Liver (tissue), 9 donors: ENCODE results near the gene FCER1A. TPM values are rescaled to one million over a fixed set of nuclear protein-coding genes. Genes with fewer than 3 reads are reported as not detected.

ENCODE experiments used
- DNase-seq: peaks from one replicate; pipeline ENCODE4 v3.0.0-alpha.2; 2017; ENCODE audit warnings: low spot score
- H3K27ac ChIP-seq, 2 donors: one replicate each; pipeline ENCODE4 v1.7.0; 2013; ENCODE audit warnings: inconsistent platforms in 2 of 2, low read length in 2 of 2, control low read depth in 1 of 2, low read depth in 1 of 2, mild to moderate bottlenecking in 1 of 2
- H3K27me3 ChIP-seq, 4 donors: one replicate each; pipeline versions ENCODE4 v1.6.1 to v1.7.0; 2013; ENCODE audit warnings: low read length in 3 of 4, inconsistent platforms in 1 of 4, mild to moderate bottlenecking in 1 of 4, moderate library complexity in 1 of 4; ENCODE audit not compliant: control insufficient read depth in 4 of 4, insufficient read depth in 4 of 4
- H3K36me3 ChIP-seq, 4 donors: one replicate each; pipeline versions ENCODE4 v1.6.1 to v1.7.0; 2013; ENCODE audit warnings: low read length in 3 of 4, mild to moderate bottlenecking in 3 of 4, low read depth in 1 of 4, moderate library complexity in 1 of 4; ENCODE audit not compliant: control insufficient read depth in 4 of 4, insufficient read depth in 3 of 4
- H3K4me1 ChIP-seq, 4 donors: one replicate each; pipeline versions ENCODE4 v1.6.1 to v1.7.0; 2013; ENCODE audit warnings: low read length in 3 of 4, mild to moderate bottlenecking in 3 of 4, moderate library complexity in 1 of 4; ENCODE audit not compliant: control insufficient read depth in 4 of 4, insufficient read depth in 4 of 4
- H3K4me3 ChIP-seq, 3 donors: one replicate each; pipeline versions ENCODE4 v1.6.1 to v1.7.0; 2013; ENCODE audit warnings: low read length in 3 of 3, control low read depth in 1 of 3, low read depth in 1 of 3, mild to moderate bottlenecking in 1 of 3
- H3K9ac ChIP-seq, 2 donors: one replicate each; pipeline ENCODE4 v1.7.0; 2013; ENCODE audit warnings: low read length in 2 of 2, mild to moderate bottlenecking in 2 of 2, moderate library complexity in 2 of 2, control low read depth in 1 of 2, low read depth in 1 of 2
- H3K9me3 ChIP-seq, 4 donors: one replicate each; pipeline versions ENCODE4 v1.6.1 to v1.7.0; 2013; ENCODE audit warnings: low read length in 3 of 4; ENCODE audit not compliant: control insufficient read depth in 4 of 4
- EGR1 ChIP-seq, 2 donors: IDR thresholded peaks; 2 replicates each; pipeline ENCODE4 v1.6.1; 2016 to 2018; ENCODE audit warnings: antibody characterized with exemption in 2 of 2, low read depth in 2 of 2
- FOXA1 ChIP-seq: IDR thresholded peaks from 2 replicates; pipeline ENCODE4 v1.6.1; 2016; ENCODE audit warnings: antibody characterized with exemption
- FOXA2 ChIP-seq: IDR thresholded peaks from 2 replicates; pipeline ENCODE4 v1.6.1; 2016; ENCODE audit warnings: antibody characterized with exemption
- GABPA ChIP-seq, 2 donors: IDR thresholded peaks in 1 of 2; conservative IDR thresholded peaks in 1 of 2; 2 replicates each; pipeline ENCODE4 v1.6.1; 2016; ENCODE audit warnings: antibody characterized with exemption in 2 of 2, mild to moderate bottlenecking in 1 of 2, moderate library complexity in 1 of 2
- HNF4A ChIP-seq, 2 donors: conservative IDR thresholded peaks; 2 replicates each; pipeline ENCODE4 v1.6.1; 2016; ENCODE audit warnings: antibody characterized with exemption in 2 of 2, mild to moderate bottlenecking in 2 of 2
- HNF4G ChIP-seq: IDR thresholded peaks from 2 replicates; pipeline ENCODE4 v1.6.1; 2016; ENCODE audit warnings: antibody characterized with exemption
- JUND ChIP-seq, 2 donors: IDR thresholded peaks; 2 replicates each; pipeline ENCODE4 v1.6.1; 2016; ENCODE audit warnings: antibody characterized with exemption in 2 of 2
- NR2F2 ChIP-seq: IDR thresholded peaks from 2 replicates; pipeline ENCODE4 v1.6.1; 2016; ENCODE audit warnings: antibody characterized with exemption
- RAD21 ChIP-seq, 2 donors: IDR thresholded peaks; 2 replicates each; pipeline ENCODE4 v1.6.1; 2016; ENCODE audit warnings: antibody characterized with exemption in 2 of 2, mild to moderate bottlenecking in 2 of 2
- RXRA ChIP-seq, 2 donors: IDR thresholded peaks; 2 replicates each; pipeline ENCODE4 v1.6.1; 2017 to 2018; ENCODE audit warnings: antibody characterized with exemption in 2 of 2, mild to moderate bottlenecking in 1 of 2
- SP1 ChIP-seq: IDR thresholded peaks from 2 replicates; pipeline ENCODE4 v1.6.1; 2018; ENCODE audit warnings: antibody characterized with exemption, mild to moderate bottlenecking
- TAF1 ChIP-seq: conservative IDR thresholded peaks from 2 replicates; pipeline ENCODE4 v1.6.1; 2016; ENCODE audit warnings: antibody characterized with exemption, mild to moderate bottlenecking
- YY1 ChIP-seq: IDR thresholded peaks from 2 replicates; pipeline ENCODE4 v1.6.1; 2016; ENCODE audit warnings: antibody characterized with exemption, mild to moderate bottlenecking
- WGBS: extraction: QIAGEN DNeasy Blood & Tissue Kit; methylation state at CpG from one replicate; pipeline ENCODE4 v1.1.7; 2013; 5-methylcytosine and 5-hydroxymethylcytosine counted together
- polyA plus RNA-seq, 2 donors: library from polyadenylated mRNA; stranded (reverse) in 1 of 2; unstranded in 1 of 2; fragments of 200-250 nt in 1 of 2; fragments of >200 nt in 1 of 2; fragmentation: Nextera tagmentation in 1 of 2; extraction: Ambion mirVana in 1 of 2; gene quantifications; one replicate each; pipeline versions ENCODE4 v1.2.1 to v1.2.3, GENCODE V29; 2013 to 2015
- total RNA-seq, 2 donors: library from RNA; depleted of rRNA; stranded (reverse); fragments of >200 nt; gene quantifications; one replicate each; pipeline ENCODE4 v1.2.3, GENCODE V29; 2014
- TF ChIP-seq, protein P1 (sequence below): IDR thresholded peaks from 2 replicates; pipeline ENCODE4 v1.6.1; 2016; ENCODE audit warnings: antibody characterized with exemption
- TF ChIP-seq, protein P2 (sequence below): fragments of 150-350 bp; IDR thresholded peaks from 2 replicates; pipeline ENCODE4 v1.5.1; 2017; ENCODE audit warnings: improper control_type of control experiment, low read depth, low read length; ENCODE audit not compliant: missing input control
- TF ChIP-seq, protein P3 (sequence below): IDR thresholded peaks from 2 replicates; pipeline ENCODE4 v1.6.1; 2016; ENCODE audit warnings: antibody characterized with exemption, mild to moderate bottlenecking
- TF ChIP-seq, protein P4 (sequence below): IDR thresholded peaks from 2 replicates; pipeline ENCODE4 v1.6.1; 2016; ENCODE audit warnings: antibody characterized with exemption
- TF ChIP-seq, protein P5 (sequence below): IDR thresholded peaks from 2 replicates; pipeline ENCODE4 v1.6.1; 2016; ENCODE audit warnings: antibody characterized with exemption
- donor health status: healthy.
- donor health status: healthy.
- donor health status: healthy.
- donor health status: healthy.
- donor health status: healthy.

FCER1A gene
- total RNA-seq (1 to 10 TPM in 1 of 2 donors, under 1 TPM in 1; 0.08 to 3.5 TPM), polyA plus RNA-seq (under 1 TPM in 1 of 2 donors, not detected in 1; 0.48 TPM)

DNA sequence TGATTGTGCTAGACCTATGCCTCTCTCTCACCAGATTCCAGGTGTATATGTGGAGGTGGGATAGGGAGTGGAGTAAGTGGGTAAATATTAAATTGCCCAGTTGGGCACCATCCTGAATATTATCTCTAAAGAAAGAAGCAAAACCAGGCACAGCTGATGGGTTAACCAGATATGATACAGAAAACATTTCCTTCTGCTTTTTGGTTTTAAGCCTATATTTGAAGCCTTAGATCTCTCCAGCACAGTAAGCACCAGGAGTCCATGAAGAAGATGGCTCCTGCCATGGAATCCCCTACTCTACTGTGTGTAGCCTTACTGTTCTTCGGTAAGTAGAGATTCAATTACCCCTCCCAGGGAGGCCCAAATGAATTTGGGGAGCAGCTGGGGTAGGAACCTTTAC lies at the start of gene FCER1A:
TSS of gene FCER1A (plus strand) at position 242 of the 400 bp plus-strand sequence. CDS start at position 271, 29 bp downstream.
- no peak within 1 kb of the TSS for H3K27ac ChIP-seq
- H3K4me1 ChIP-seq: no peaks in the 10 kb centered on the region
- no peak within 1 kb of the TSS for H3K9ac ChIP-seq
- no peaks in the 10 kb centered on the region for H3K27me3 ChIP-seq
- H3K9me3 ChIP-seq: no peaks in the 10 kb centered on the region
- 88% methylated on average over 1 of the region's 1 CpG for WGBS
- no peak within 1 kb of the TSS for H3K4me3 ChIP-seq
- DNase-seq: no peak
- no peaks in the 10 kb centered on the region for H3K36me3 ChIP-seq
- TF ChIP-seq HNF4A (conservative IDR thresholded peaks at IDR 0.05): no peak
- no peak for TF ChIP-seq YY1
- TF ChIP-seq SP1: no peak
- TF ChIP-seq, protein P1, sequence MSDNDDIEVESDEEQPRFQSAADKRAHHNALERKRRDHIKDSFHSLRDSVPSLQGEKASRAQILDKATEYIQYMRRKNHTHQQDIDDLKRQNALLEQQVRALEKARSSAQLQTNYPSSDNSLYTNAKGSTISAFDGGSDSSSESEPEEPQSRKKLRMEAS: no peak
- no peak for TF ChIP-seq TAF1
- no peak for TF ChIP-seq RAD21 (IDR thresholded peaks at IDR 0.05)
- no peak for TF ChIP-seq GABPA (IDR thresholded peaks at IDR 0.05 in 1 of 2, conservative IDR thresholded peaks at IDR 0.05 in 1 of 2)
- TF ChIP-seq, protein P2, sequence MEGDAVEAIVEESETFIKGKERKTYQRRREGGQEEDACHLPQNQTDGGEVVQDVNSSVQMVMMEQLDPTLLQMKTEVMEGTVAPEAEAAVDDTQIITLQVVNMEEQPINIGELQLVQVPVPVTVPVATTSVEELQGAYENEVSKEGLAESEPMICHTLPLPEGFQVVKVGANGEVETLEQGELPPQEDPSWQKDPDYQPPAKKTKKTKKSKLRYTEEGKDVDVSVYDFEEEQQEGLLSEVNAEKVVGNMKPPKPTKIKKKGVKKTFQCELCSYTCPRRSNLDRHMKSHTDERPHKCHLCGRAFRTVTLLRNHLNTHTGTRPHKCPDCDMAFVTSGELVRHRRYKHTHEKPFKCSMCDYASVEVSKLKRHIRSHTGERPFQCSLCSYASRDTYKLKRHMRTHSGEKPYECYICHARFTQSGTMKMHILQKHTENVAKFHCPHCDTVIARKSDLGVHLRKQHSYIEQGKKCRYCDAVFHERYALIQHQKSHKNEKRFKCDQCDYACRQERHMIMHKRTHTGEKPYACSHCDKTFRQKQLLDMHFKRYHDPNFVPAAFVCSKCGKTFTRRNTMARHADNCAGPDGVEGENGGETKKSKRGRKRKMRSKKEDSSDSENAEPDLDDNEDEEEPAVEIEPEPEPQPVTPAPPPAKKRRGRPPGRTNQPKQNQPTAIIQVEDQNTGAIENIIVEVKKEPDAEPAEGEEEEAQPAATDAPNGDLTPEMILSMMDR: no peak
- TF ChIP-seq EGR1 (IDR thresholded peaks at IDR 0.05; ENCODE audit: low read depth in 2 of 2): no peak
- TF ChIP-seq, protein P3, sequence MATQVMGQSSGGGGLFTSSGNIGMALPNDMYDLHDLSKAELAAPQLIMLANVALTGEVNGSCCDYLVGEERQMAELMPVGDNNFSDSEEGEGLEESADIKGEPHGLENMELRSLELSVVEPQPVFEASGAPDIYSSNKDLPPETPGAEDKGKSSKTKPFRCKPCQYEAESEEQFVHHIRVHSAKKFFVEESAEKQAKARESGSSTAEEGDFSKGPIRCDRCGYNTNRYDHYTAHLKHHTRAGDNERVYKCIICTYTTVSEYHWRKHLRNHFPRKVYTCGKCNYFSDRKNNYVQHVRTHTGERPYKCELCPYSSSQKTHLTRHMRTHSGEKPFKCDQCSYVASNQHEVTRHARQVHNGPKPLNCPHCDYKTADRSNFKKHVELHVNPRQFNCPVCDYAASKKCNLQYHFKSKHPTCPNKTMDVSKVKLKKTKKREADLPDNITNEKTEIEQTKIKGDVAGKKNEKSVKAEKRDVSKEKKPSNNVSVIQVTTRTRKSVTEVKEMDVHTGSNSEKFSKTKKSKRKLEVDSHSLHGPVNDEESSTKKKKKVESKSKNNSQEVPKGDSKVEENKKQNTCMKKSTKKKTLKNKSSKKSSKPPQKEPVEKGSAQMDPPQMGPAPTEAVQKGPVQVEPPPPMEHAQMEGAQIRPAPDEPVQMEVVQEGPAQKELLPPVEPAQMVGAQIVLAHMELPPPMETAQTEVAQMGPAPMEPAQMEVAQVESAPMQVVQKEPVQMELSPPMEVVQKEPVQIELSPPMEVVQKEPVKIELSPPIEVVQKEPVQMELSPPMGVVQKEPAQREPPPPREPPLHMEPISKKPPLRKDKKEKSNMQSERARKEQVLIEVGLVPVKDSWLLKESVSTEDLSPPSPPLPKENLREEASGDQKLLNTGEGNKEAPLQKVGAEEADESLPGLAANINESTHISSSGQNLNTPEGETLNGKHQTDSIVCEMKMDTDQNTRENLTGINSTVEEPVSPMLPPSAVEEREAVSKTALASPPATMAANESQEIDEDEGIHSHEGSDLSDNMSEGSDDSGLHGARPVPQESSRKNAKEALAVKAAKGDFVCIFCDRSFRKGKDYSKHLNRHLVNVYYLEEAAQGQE: no peak
- TF ChIP-seq, protein P4, sequence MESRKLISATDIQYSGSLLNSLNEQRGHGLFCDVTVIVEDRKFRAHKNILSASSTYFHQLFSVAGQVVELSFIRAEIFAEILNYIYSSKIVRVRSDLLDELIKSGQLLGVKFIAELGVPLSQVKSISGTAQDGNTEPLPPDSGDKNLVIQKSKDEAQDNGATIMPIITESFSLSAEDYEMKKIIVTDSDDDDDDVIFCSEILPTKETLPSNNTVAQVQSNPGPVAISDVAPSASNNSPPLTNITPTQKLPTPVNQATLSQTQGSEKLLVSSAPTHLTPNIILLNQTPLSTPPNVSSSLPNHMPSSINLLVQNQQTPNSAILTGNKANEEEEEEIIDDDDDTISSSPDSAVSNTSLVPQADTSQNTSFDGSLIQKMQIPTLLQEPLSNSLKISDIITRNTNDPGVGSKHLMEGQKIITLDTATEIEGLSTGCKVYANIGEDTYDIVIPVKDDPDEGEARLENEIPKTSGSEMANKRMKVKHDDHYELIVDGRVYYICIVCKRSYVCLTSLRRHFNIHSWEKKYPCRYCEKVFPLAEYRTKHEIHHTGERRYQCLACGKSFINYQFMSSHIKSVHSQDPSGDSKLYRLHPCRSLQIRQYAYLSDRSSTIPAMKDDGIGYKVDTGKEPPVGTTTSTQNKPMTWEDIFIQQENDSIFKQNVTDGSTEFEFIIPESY: no peak
- TF ChIP-seq HNF4G: no peak
- no peak for TF ChIP-seq NR2F2
- TF ChIP-seq, protein P5, sequence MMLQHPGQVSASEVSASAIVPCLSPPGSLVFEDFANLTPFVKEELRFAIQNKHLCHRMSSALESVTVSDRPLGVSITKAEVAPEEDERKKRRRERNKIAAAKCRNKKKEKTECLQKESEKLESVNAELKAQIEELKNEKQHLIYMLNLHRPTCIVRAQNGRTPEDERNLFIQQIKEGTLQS: no peak
- TF ChIP-seq RXRA (IDR thresholded peaks at IDR 0.05): no peak
- TF ChIP-seq FOXA2: no peak
- TF ChIP-seq FOXA1: no peak
- TF ChIP-seq JUND (IDR thresholded peaks at IDR 0.05): no peak
